SW 1271 (cell line): ENCODE results near the gene OPN3.

Experiments
- DNase-seq, 2 experiments: peaks; one replicate each; lab custom pipeline; 2025; lab: John Stamatoyannopoulos, UW

OPN3 gene

GRCh38 chr1:241645199-241645598 is 5.0 kb upstream of the OPN3 start:
- no peak for DNase-seq

- no peak for DNase-seq
Measured at GRCh38 chr1:241644259-241644658, 4.1 kb upstream of the OPN3 start.

- DNase-seq, result no peak
Measured at GRCh38 chr1:241642593-241642944, 2.4 kb upstream of the OPN3 start.

DNA sequence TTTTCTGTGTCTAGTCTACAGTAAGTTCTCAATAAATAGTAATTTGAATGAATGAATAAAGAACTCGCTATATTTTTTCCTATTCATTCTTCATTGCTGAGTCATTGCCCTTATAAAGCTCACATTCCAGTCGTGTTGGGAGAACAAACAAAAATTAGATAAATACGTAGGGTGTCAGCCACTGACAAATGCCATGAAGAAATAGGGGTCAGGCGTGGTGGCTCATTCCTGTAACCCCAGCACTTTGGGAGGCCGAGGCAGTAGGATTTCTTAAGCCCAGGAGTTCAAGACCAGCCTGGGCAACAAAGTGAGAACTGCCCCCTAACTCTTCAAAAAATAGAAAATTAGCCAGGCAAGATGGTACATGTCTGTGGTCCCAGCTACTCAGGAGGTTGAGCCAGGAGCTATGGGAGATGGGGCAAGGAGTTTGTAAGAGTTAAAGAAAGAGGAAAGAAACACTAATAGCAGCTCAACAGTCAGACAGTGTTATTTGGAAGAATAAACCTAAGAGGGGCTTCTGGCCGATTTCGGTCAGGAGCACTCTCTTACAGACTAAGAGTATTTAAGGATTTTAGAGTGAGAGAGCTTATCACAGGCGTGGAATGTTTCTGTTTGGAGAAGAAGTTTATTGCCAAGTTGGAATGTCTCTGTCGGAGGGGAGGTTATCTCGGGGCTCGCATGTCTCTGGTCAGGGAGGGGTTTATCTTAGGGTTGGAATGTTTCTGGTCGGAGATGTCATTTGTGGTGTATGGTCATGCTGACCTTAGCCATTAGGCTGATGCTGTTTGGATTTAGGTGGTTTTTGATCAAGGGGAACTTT is 1.8 kb upstream of the OPN3 start:
- DNase-seq, result no peak

DNA sequence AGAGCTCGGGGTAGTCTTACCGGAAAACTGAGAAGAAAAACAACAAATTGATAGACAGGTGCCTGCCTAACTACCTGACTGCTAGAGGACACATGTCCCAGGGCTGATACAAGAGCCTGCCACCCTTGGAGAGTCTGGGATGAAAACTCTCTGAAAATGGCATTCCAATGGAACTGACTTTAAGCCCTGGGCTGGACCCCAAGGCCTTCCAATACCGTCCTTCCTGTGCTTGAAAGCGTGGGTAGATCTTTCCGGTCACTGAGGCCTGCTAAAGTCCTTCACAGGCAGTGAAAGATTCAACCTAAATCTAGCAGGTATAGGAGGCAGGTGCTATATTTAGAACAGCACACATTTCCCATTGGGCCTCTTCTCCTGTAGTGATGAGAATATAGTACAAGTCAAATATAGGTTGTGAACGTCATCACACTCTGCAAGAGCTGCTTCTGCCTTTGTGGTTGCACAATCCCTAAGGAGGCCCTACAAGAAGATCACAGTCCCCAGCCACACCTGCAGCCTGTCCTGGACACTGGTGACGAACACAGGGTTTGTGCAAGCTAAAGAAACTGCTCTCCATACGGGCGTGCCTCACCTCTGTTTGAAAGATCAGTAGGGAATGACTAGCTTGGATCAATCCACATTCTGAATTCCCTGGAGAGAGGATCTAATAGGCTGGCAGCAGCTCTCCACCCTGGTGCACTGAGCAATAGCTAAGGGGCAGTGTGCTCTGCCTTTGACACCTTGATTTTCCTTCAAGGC is 876 bp upstream of the OPN3 start:
- DNase-seq, result no peak

DNA sequence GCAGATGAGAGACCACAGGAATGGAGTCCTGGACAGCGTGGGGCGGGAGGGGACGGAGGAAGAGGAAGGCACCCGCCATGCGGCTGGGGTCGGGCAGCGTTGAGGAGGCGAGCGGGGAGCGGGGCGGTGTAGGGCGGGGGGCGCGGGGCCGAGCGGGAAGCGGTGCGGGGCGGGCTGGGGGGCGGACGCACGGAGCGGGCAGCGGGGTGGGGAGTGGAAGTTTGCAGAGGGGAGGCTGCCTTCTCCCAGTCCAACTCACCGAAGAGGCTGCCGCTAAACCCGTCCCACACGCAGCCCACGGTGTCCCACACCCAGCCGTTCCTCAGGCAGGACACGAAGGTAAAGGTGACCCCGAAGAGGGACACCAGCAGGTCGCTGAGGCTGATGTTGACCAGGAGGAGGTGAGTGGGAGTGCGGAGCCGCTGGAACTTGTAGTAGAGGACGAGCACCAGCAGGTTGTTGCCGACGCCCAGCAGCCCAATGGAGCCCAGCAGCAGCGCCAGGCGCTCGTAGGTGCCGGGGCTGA is 483 bp downstream of the OPN3 start:
- DNase-seq, result peak in 1 of 2 experiments; percentile 44

DNA sequence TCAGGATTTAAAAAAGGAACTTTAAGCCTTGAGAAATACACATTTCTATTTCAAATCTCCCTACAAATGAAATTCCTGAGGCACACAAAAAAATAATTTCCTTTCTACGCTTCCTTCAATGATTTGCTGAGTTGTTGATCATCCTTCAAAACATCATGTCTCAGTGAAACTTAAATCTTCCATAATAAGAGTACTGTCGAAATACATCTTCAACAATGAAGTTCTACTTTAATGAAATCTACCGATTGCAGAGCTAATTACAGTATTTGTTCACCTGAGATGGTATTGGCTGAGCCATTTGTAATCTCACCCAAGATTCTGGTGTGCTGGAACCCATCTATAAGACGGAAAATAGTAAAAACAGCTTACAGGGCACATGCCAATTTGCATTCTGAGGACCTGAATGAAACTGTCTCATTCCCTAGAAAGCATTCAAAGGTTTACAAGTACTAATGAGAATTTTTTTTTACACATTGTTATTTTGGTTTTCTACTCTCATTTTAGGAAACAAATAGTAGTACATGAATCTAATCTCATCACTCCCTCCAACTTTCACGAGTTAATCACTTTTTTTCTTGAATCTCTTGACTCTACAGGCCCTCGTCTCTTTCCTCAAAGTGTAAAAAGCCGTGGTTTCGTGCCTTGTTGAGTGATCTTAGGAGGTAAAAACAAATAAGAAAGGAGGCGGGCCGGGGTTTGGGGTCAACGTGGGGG is 1.1 kb downstream of the OPN3 start:
- no peak for DNase-seq

GRCh38 chr1:241638099-241638682 is 2.0 kb downstream of the OPN3 start:
- DNase-seq, result no peak

- no peak for DNase-seq
Measured at GRCh38 chr1:241637604-241638003, 2.6 kb downstream of the OPN3 start.

GRCh38 chr1:241637046-241637590 is 3.1 kb downstream of the OPN3 start:
- no peak for DNase-seq

DNA sequence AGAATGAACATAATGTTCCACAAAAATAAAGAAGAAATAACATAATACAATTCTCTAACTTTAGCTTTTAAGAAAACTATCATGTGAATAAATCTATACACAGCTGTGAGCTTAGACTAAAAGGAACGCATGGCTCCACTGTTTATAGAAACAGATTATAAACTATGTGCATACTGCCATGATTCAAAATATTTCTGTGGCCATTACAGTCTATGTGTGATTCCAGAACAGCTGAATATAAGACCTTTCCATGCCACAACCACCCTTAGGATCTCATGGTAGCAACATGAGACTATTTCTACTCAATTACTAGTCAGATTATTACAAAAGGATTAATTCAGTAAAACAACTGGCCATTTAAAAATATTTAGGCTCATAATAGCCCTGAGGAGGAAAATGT is 3.9 kb downstream of the OPN3 start:
- DNase-seq, result no peak

DNA sequence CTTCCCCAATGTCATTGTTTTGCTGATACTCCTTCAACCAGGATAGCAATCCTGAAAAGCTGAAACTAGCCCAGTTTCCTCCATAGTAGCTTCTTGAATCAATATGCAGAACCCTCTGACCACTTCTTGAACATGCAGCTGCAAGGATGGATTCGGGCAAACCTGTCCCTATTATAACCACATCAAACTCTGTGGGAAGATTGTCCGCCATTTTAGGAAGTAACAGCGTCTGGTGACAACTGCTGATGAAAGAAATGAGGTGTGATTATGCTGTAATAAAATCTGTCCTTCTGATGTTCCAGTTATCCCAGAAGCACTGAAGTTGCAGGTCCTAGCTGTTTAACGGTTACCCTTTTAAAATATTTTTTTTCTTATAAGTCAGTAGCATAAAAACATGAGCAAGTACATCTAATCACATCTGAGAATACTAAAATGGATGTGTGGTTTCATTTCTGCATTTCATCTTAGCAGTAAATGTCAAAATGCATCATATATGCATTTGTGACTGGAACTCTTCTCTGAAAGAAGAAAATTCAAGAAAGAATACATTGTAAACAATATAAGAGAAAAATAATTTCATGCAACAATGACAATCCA is 4.5 kb downstream of the OPN3 start:
- no peak for DNase-seq

DNA sequence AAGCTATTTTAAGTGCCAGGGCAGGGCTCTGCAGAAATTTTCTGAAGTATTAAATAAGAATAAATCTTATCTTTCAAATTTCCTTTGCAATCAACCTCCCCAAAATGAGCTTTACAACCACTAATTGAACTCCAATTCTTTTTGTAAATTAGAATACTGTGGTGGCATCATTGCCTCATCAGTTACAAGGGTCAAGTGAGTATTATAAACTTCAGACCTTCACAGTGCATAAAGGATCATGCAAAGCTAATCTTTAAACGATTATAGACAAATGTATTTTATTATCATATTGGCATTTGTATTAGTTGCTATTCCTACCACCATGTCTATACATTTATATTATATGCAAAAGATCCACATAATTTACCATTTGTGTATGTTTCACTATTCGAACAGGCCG is 7.2 kb downstream of the OPN3 start:
- DNase-seq, result no peak

DNA sequence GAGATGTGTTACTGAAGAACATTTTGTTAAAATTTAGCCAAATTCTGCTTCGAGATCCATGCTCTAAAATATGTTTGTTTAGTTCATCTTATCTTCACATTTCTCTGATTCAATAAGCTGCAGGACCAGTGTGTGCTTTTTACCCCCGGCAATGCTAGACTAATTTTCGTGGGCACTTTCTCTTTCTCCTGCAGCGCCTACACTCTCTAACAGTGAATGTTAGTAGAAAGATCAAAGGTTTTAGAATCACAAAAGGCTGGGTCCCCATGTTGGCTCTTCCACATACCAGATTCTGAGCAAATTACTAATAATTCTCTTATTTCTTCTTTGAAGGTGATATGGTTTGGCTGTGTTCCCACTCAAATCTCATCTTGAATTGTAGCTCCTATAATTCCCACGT is 8.5 kb downstream of the OPN3 start:
- no peak for DNase-seq

- no peak for DNase-seq
Measured at GRCh38 chr1:241630899-241631298, 9.3 kb downstream of the OPN3 start.

DNA sequence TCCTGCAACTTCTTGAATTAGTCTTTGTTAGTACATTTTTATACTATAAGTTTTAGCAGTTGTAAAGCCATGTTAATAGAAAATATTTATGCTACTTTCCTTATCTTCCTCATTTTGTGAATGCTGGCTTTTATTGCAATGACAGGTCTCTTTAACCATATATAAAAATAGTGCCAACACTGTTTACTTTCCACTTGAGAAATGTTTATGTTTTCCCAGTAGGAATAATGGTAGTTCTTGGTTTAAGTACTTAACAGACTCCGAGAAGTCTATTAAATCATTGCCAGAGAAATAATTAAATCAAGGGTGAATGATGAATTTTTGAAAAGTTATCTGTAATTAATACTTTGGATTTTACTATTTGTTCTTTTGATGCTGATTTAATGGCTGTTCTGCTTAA is 9.7 kb downstream of the OPN3 start:
- DNase-seq, result no peak

DNA sequence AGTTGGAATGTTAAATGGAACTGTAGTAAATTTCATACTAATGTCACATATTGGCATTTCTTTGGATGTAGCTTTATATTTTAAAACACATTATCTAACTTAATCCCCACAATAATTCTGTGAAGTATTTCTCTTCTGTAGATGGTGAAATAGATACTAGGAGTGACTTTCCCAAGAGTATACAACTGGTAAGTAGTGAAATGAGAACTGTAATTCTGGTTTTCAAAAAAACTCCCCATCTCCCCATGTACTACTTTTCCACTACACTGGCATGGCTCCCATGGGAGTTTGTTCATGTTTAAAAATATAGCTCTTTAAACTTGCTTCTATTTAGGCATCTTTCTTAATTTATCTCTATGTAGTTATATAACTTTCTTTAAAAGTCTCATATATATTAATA is 10.2 kb downstream of the OPN3 start:
- no peak for DNase-seq

DNA sequence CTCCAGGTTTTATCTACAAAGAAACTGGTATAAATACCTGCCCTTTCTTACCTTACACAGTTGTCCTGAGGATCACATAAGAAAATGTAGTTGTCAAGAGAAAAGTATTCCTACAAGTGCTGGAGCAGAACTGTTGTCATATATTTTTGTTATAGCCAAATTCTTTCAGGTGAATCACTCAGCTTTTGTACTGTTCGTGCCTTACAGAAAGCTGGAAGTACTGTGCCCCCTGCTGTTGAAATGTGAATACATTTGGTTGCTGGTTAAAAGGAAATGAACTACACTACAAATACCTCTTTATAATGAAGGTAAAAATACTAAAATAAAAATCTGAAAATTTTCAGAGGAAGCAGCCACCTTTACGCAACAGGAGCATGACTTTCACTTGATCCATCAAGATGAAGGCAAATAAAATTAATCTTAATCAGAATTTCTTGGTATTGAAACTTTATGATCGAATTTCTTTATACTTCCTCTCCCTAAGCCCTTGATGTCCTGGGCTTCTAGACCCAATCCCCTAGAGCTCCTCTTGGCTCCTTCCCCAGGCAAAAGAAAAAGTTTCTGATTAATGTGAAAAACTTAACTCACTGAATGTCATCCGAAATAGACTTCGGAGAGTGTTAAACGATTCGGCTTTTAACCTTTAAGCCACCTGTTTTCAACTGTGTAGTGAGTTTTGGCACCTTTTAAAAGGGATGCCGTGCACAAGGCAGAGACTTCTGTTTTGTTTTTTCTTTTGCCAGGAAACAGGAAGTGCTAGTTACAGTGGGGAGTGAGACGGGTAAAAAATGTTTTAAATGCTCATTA is 12.5 kb downstream of the OPN3 start:
- peak in 1 of 2 experiments; percentile 29 for DNase-seq

- no peak for DNase-seq
Measured at GRCh38 chr1:241624935-241625334, 15.2 kb downstream of the OPN3 start.

GRCh38 chr1:241622669-241623068 is 17.5 kb downstream of the OPN3 start:
- DNase-seq, result no peak

GRCh38 chr1:241617426-241617825 is 22.7 kb downstream of the OPN3 start:
- DNase-seq, result no peak
